ENCODE measurements around the gene ZNF439.
"Not testable (repeated sequence)": the region's sequence is repeated elsewhere in the genome, so short reads cannot be mapped to it uniquely, and the experiment has no call there.

ZNF439 gene

DNA sequence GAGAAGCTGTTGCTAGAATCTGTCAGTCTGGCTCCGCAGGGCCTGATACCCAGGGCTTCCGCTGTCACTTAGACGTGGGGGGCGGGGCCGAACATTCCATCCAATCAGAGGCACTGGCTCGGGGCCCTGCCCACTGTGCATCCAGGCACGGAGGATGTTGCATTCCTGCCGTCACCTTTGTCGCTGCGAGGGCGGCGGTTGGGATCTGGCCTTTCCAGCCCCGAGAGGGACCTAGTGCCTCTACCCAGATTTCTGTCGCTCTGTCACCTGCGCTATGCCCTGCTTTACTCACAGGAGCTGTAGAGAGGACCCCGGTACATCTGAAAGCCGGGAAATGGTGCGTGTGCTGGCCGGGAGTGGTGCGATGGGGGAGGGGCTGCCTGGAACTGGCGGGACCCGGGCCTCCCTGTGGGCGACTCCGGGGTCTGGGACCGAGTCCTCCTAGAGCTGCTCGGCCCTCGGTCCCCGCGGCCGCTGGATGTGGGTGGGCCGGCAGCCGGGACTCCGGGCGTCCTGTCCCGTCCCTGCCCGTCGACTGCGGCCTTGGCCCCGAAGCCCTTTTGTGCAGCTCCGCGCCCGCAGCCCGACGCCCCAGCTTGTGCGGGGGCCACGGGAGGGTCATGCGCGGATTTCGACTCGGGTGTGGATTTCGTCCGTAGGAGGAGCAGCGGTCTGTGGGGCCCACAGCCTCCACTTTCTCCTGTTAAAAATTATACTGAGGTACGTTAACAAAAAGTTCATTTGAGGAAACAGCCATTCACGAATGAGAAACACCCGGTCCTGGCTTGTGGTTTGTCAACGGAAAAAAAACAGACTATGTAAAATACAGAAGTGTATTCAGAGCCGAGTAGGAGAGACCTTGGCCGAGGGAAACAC, at the start of gene ZNF439:
Gene ZNF439 (plus strand): TSS at position 133 of the 876 bp plus-strand sequence. CDS start 142 bp downstream, at position 275.
- peak; percentile 63 for DNase-seq

DNA sequence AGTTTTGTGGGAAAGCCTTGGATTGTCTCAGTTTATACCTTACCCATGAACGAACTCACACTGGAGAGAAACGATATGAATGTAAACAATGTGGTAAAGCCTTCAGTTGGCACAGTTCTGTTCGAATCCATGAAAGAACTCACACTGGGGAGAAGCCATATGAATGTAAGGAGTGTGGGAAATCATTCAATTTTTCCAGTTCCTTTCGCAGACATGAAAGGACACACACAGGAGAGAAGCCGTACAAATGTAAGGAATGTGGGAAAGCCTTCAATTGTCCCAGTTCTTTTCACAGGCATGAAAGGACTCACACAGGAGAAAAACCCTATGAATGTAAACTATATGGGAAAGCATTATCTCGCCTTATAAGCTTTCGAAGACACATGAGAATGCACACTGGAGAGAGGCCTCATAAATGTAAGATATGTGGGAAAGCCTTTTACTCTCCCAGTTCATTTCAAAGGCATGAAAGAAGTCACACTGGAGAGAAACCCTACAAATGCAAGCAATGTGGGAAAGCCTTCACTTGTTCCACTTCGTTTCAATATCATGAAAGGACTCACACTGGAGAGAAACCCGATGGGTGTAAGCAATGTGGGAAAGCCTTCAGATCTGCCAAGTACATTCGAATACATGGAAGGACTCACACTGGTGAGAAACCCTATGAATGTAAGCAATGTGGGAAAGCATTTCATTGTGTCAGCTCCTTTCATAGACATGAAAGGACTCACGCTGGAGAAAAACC, 42.0 kb upstream of the ZNF439 start:
- DNase-seq: no peak

DNA sequence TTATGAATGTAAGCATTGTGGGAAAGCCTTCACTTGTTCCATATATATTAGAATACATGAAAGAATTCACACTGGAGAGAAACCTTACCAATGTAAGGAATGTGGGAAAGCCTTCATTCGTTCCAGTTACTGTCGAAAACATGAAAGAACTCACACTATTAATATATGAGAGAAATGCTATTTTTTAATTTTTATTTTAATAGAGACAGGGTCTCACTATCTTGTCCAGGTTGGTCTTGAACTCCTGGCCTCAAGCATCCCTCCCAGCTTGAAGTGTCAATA, 41.5 kb upstream of the ZNF439 start:
- no peak for DNase-seq

DNA sequence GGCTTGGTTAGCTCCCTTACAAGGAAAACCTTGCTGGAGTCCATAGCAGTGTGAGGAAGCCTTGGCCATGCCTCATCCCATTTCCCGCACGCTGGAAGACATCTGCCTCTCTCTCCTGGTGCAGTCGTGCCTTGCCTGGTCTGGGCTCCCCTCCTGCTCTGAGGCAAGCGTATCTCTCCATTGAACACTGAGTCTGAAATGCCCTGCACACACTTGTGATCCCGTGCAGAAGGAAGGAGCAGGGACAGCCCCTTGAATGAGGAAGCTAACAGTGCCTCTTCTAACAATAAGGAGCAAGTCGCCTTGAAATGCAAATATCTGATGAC, 34.9 kb upstream of the ZNF439 start:
- DNase-seq: no peak

DNA sequence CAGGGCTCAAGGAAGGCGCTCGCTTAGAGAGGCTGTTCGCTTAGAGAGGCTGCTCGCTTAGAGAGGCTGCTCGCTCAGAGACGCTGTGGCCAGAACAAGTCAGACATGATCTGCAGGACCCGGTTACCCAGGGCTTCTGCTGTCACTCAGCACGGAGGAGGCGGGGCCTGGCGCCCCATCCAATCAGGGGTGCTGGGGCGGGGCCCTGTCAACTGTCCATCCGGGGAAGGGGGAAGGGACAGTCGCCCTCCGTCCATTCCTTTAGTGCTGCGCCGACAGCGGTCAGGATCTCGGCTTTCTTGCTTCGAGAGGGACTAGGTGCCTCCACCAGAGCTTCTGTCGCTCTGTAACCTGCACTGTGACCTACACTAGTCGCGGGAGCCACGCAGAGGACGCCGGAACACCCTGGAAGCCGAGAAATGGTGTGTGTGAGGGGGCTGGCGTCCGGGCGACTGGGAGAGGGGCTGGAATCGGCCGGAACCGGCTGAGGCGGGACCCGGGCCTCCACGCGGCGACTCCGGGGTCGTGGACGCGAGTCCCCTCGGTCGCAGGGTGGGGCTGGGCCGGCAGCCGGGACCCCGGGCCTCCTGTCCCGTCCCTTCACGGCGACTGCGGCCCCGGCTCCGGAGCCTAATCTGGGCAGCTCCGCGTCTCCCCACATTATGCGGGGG, 34.4 kb upstream of the ZNF439 start, which contains the start of gene ZNF440:
Gene ZNF440 (plus strand): TSS at position 245 of the 671 bp plus-strand sequence. CDS start 175 bp downstream, at position 420.
- DNase-seq: peak; percentile 92

DNA sequence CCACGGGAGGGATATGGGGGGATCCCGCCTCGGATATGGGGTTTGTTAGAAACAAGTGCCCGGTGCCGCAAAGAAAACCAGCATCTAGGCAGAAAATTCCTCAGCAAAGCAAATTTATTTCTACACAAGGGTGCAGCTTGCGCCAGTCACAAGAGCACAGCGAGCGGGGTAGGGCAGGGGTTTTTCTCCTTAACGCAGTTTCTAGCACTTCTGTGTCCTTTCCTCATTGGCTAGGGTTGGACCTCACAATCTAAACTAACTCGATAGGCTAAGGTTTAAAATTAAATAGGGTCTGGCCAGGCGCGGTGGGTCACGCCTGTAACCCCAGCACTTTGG, 33.9 kb upstream of the ZNF439 start:
- DNase-seq: no peak

DNA sequence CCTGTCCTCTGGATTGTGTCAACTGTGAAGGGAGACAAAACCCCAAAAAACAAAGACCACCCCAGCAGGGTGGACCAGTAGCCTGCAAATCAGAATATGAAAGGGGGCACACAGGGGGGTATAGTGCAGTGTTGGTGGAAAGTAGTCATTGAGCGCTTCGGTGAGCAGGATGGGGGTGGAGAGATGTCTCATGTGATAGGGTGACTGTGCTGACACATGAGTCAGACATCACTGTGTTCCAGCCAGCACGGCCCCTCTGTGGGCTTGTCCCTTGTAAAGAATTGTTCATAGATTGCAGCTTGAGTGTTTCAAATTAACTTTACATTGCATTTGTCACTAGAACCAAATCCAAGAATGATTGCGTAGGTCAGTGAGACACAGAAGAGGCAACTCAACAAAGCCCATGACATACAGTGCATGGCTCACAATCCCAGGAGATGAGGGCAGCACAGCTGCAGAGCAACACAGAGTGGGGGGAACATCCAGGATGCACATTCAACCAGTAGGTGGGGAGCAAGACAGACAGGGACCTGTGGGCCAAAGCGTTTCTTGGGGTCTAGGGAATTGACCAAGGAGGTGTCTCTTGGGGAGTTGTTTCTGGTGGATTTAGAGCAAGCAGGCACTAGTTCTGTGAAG, 26.9 kb upstream of the ZNF439 start:
- DNase-seq: no peak

DNA sequence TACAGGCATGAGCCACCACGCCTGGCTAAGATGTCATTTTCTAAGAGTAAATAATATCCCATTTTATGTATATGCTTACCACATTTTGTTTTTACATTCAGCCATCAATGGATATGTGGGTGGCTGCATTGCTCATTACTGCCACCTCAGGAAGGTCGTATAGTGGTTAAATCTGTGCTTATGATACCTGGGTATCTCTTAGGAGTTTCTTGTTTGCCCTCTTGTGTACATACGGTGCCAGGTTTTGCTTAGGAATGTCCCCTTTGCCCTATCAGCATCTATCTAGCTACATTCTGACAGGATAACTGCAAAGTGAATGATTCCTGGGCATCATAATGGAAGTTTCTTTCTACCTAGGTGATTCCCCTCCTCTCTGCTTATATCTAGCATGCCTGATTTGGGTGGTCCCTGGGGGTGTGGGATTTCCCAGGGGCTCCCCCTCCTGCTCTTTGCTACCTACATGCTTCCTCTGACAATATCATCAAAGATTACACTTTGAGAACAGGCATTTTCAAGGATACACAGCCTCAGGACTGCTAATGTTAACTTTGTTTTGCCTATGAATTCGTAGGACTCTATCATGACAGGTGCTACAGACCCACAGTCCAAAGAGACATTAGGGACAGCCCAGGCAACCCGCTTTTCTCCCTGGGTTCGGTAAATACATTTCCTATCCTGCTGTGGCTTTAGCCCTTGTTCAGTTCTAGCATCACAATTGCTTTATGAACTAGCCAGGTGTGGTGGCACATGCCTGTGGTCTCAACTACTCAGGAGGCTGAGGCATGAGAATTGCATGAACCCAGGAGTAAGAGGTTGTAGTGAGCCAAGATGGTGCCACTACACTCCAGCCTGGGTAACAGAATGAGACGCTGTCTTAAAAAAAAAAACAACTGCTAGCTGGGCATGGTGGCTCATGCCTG, 19.3 kb upstream of the ZNF439 start:
- DNase-seq: not testable (repeated sequence)

DNA sequence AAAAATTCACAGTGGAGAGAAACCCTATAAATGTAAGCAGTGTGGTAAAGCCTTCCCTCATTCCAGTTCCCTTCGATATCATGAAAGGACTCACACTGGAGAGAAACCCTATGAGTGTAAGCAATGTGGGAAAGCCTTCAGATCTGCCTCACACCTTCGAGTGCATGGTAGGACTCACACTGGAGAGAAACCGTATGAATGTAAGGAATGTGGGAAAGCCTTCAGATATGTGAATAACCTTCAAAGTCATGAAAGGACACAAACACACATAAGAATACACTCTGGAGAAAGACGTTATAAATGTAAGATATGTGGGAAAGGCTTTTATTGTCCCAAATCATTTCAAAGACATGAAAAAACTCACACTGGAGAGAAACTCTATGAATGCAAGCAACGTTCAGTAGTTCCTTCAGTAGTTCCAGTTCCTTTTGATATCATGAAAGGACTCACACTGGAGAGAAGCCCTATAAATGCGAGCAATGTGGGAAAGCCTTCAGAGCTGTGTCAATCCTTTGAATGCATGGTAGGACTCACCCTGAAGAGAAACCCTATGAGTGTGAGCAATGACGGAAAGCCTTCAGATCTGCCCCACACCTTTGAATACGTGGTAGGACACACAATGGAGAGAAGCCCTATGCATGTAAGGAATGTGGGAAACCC, 16.1 kb upstream of the ZNF439 start:
- no peak for DNase-seq

DNA sequence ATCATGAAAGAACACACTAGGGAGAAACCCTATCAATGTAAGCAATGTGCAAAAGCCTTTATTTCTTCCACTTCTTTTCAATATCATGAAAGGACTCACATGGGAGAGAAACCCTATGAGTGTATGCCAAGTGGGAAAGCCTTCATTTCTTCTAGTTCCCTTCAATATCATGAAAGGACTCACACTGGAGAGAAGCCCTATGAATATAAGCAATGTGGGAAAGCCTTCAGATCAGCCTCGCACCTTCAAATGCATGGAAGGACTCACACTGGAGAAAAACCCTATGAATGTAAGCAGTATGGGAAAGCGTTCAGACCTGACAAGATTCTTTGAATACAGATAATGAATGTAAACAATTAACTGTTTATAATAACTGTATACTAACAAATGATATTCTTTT, 15.0 kb upstream of the ZNF439 start:
- DNase-seq: no peak

DNA sequence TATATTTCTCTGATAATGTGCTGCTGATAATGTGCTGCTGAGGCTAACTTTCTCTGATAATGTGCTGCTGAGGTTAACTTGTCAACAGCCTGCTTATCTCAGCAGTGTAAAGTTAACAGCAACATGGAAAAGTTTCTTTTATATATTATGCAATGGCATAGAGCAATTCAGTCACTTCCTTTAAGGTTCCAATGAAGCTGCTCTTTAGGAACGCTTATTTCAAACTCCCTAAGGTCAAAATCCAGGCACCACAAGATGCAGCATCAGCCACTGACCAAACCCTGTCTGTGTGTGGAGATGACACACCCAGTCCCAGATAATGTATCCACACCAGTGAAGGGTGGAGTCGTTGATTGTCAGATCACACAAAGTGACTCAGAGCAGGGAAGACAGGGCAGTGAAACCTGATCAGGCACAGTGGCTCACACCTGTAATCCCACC, 12.9 kb upstream of the ZNF439 start:
- not testable (repeated sequence) for DNase-seq

DNA sequence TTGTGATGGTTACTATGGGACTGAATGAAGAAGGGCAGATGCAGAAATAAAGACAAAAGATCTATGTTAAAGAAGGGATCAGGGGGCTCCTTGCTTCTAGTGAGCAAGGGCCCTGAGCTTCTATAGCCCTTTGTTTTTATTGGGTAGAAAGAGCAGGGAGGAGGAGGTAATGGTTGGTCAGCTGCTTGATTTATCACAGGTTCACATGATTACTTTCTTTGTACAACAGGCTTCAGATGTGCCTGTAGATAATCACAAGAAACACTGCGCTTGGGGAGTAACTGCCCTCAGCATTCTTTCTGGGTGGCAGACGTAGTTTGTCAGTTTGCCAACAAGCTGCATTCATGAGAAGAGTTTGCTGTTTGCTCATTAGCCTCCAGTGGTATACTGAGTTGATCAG, 4.8 kb upstream of the ZNF439 start:
- no peak for DNase-seq

DNA sequence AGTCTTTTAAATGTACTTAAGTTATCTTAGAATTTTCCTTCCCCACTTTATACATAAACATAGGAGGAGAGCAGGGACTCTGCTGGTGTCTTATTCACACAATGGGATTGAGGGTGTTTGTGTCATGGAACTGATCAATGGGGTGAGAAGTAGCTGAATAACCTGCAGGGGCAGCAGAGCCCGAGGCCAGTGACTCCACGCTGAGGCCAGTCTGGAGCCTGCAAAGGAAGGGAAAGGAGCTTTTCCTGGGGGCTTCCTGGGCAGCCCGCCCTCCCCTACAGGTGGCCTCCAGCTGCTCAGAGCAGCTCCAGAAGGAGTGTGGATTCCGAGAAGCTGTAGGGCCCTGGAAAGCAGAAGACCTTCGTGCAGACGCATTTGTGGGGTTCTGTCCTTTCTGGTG, 911 bp upstream of the ZNF439 start:
- not testable (repeated sequence) for DNase-seq

DNA sequence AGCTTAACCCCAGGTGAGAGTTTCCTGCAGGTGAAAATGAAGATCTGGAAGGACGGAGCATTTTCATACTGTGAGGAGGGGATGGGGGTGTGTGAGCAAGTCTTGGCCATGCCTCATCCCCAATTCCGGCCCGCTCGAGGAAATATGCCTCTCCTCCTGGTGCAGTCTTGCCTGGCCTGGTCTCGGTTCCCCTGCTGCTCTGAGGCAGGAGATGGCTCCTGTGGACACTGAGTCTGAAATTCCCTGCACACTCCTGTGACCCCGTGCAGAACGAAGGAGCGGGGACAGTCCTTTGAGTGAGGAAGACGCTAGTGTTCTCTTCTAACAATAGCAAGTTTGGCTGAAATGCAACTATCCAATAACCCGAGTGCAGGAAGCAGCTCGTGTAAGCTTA, 329 bp upstream of the ZNF439 start:
- DNase-seq: no peak

DNA sequence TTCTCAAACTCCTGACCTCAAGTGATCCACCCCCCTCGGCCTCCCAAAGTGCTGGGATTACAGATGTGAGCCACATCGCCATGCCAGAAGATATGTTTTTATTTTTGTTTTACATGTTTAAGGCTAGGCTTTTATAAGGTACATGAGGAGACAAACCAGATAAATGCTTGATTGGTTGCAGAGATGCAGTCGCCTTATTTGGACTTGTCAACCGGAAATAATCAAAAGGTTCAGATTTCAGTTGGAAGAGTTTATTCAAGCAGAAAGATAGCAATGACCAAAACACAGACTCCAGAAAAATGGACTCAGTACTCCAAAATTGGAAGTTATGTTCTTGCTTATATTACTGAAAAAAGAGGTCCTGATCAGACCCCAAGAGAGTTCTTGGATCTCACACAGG, 1.8 kb downstream of the ZNF439 start:
- not testable (repeated sequence) for DNase-seq

DNA sequence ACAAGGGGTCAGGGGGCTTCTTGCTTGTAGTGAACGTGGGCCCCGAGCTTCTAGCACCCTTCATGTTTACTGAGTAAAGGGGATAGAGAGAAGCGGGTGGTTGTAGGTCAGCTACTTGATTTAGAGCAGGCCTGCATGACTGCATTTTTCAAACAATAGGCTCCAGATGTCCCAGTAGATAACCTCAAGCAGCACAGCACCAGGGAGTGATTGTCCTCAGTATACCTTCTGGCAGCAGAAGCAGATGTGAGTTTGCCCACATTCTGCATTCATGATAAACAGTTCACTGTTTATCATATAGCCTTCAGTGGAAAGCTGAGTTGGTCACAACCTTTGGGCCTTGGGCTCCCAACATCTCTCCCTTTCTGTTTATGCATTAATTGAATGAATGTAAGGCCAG, 4.8 kb downstream of the ZNF439 start:
- no peak for DNase-seq

DNA sequence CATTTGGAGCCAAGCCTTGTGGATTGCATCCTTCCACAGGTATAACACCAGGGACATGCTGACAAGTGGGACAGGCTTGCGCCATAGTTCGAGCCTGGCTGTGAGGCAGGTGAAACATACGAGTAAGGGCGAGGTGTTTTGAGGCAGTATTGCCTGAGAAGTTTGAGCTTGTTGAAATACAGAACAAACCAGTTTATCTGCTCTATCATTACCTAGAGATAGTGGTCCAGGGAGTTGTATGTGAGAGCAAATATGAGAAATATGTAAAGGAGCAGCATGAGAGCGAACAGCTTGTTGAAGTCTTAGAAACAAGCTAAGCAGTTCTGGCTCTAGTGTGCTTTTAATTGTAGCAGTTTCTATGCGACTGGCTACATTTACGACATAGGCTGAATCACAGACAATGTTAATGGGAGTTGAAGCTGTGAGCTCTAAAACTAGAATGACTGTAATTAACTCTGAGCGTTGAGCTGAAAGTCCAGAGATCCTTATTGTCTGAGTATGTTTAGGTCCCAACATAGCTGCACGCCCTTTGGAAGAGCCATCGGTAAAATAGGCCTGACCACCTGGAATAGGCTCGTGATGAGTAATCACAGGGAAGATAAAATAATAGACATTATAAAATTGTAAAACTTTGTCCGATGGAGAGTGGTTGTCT, 8.2 kb downstream of the ZNF439 start:
- DNase-seq: no peak

DNA sequence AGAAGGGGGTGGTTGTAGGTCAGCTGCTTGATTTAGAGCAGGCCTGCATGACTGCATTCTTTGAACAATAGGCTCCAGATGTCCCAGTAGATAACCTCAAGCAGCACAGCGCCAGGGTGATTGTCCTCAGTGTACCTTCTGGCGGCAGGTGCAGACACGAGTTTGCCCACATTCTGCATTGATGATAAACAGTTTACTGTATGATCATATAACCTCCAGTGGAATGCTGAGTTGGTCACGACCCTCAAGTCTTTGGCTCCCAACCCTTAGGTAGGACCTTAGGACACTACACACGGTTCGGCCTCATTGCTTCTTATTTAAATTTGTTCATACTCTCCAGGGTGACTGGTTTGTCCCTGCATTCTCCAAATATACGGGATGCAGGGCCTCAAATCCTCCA, 12.2 kb downstream of the ZNF439 start:
- no peak for DNase-seq

DNA sequence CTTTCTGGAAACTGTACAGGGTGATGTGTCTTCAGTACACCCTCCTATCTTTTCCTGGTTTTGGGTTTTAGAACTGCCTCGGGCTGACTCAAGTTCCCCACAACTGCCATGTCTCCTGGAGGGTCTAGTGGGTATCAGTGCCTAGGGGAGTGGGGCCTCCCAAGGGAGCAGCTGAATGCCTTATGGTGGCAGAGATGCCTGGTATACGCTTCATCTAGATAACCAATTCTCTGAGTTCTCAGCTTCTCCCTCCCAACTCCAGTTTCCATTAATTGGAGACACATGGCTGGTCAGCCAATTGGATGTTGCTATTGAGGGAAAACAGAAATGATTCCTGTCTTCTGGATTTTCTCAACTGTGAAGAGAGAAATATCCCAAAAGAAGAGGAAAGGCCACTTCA, 12.8 kb downstream of the ZNF439 start:
- DNase-seq: no peak

DNA sequence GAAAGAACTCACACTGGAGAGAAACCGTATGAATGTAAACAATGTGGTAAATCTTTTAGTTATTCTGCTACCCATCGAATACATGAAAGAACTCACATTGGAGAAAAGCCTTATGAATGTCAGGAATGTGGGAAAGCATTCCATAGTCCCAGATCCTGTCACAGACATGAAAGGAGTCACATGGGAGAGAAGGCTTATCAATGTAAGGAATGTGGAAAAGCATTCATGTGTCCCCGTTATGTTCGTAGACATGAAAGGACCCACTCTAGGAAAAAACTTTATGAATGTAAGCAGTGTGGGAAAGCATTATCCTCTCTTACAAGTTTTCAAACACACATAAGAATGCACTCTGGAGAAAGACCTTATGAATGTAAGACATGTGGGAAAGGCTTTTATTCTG, 19.2 kb downstream of the ZNF439 start:
- not testable (repeated sequence) for DNase-seq

DNA sequence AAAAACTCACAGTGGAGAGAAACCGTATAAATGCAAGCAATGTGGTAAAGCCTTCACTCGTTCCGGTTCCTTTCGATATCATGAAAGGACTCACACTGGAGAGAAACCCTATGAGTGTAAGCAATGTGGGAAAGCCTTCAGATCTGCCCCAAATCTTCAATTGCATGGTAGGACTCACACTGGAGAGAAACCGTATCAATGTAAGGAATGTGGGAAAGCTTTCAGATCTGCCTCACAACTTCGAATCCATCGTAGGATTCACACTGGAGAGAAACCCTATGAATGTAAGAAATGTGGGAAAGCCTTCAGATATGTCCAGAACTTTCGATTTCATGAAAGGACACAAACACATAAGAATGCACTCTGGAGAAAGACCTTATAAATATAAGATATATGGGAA, 19.7 kb downstream of the ZNF439 start:
- DNase-seq: no peak

Data from activated CD4-positive, alpha-beta T cell treated with anti-CD3 and anti-CD28 coated beads, Interleukin-2, Interleukin-6, amounts not matched to agents 100 ng/mL and 50 ng/mL, durations not matched to agents 16 hours and 8 hours (primary cell).